Epithelial cell of proximal tubule (primary cell): ENCODE measurements around the gene ALX4. TPM values are rescaled to one million over a fixed set of nuclear protein-coding genes. Genes with fewer than 3 reads are reported as not detected.

Experiments
- DNase-seq: peaks from one replicate; pipeline ENCODE4 v3.0.0-alpha.2; 2011; ENCODE audit warnings: low read depth
- H3K4me3 ChIP-seq: 2 replicates; pipeline ENCODE4 v1.5.1; 2011; ENCODE audit warnings: low read depth, mild to moderate bottlenecking, low read length
- total RNA-seq: library from RNA; depleted of rRNA; stranded (reverse); fragments of >200 nt; gene quantifications from 2 replicates; pipeline ENCODE4 v1.2.3, GENCODE V29; 2015
- TF ChIP-seq, protein P1 (sequence below): conservative IDR thresholded peaks from 2 replicates; pipeline ENCODE4 v1.5.1; 2012; ENCODE audit warnings: low read depth, mild to moderate bottlenecking, low read length

Gene ALX4
- total RNA-seq: not detected in 2 replicates

DNA sequence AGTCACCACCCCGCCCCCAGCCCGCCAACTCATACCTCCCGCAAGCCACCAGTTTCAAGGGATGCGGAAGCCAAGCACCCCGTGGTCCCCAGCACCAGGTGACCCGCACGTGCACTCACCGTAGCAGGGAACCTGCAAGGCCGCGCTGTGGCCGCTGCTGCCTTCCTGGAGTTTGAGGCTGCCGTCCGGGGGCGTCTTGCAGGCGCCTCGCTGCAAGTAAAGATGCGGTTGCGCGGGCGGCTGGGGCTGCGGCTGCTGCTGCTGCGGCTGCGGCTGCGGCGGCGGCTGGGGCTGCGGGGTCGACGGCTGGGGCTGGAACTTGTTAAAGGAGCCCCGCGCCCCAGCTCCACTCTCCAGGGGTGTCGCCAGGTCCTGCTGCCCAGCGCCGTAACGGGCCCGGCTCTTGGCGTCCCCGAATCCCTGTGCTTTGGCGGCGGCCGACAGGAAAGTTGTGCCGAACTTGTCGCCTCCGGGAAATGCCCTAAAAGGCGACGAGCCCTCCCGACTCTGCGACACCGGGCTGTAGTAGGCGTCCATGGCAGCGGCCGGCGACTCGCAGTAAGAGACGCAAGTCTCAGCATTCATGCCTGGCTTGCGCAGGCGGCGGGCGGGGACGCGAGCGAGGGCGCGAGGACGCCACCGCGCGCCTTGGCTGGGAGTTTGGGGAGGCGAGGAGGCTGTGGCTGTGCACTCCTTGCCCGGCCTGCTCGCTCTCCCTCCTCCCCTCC is at the start of gene ALX4:
Gene ALX4 (minus strand): TSS at position 662 of the 728 bp plus-strand sequence. CDS start 77 bp downstream, at position 585.
- DNase-seq: no peak
- TF ChIP-seq, protein P1, sequence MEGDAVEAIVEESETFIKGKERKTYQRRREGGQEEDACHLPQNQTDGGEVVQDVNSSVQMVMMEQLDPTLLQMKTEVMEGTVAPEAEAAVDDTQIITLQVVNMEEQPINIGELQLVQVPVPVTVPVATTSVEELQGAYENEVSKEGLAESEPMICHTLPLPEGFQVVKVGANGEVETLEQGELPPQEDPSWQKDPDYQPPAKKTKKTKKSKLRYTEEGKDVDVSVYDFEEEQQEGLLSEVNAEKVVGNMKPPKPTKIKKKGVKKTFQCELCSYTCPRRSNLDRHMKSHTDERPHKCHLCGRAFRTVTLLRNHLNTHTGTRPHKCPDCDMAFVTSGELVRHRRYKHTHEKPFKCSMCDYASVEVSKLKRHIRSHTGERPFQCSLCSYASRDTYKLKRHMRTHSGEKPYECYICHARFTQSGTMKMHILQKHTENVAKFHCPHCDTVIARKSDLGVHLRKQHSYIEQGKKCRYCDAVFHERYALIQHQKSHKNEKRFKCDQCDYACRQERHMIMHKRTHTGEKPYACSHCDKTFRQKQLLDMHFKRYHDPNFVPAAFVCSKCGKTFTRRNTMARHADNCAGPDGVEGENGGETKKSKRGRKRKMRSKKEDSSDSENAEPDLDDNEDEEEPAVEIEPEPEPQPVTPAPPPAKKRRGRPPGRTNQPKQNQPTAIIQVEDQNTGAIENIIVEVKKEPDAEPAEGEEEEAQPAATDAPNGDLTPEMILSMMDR: no peak
- no peak within 1 kb of the TSS for H3K4me3 ChIP-seq

DNA sequence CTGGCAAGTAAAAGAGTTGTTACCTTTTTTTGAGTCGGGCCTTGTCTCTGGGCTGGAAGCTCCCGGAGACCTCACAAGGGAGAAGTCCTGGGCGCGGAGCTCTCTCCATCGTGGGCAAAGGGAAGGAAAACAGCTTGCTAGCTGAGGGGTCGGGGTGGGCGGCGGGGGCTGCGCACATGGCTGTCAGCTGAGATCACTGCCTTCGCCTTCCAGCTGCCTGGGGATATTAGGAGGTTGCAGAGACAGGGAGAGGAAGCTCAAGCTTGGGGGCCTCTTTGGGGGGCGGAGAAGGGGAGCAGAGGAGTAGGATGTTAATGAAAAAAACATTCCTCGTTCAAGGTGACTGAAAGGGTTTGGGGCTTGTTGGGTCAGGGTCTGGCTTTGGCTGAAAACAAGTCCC is 49.2 kb upstream of the ALX4 start:
- DNase-seq: no peak
- TF ChIP-seq, protein P1: no peak
- H3K4me3 ChIP-seq: no peak overlapping the region

- no peak for DNase-seq
- H3K4me3 ChIP-seq: no peak overlapping the region
- TF ChIP-seq, protein P1: no peak
Measured at GRCh38 chr11:44358713-44359112, 48.8 kb upstream of the ALX4 start.

DNA sequence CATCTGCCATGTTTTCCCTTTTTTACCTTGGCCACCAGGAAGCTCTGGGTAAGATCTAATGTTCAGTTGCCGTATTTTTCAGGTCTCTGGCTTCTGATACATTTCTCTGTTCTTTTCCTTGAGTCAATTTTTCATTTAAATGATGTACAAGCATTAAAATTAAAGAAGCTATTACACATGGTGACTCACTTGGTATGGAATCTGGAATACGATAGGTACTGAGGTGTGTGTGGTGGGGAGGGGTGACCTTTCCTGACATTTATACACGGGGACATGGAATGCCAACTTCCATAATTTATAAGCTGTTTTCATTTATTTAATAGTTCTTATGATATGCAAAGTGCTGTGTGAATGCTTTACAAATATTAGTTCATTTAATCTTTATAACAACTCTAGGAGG is 47.8 kb upstream of the ALX4 start:
- no peak overlapping the region for H3K4me3 ChIP-seq
- DNase-seq: no peak
- TF ChIP-seq, protein P1: no peak

- H3K4me3 ChIP-seq: no peak overlapping the region
- no peak for DNase-seq
- TF ChIP-seq, protein P1: no peak
Measured at GRCh38 chr11:44356351-44356750, 46.4 kb upstream of the ALX4 start.

DNA sequence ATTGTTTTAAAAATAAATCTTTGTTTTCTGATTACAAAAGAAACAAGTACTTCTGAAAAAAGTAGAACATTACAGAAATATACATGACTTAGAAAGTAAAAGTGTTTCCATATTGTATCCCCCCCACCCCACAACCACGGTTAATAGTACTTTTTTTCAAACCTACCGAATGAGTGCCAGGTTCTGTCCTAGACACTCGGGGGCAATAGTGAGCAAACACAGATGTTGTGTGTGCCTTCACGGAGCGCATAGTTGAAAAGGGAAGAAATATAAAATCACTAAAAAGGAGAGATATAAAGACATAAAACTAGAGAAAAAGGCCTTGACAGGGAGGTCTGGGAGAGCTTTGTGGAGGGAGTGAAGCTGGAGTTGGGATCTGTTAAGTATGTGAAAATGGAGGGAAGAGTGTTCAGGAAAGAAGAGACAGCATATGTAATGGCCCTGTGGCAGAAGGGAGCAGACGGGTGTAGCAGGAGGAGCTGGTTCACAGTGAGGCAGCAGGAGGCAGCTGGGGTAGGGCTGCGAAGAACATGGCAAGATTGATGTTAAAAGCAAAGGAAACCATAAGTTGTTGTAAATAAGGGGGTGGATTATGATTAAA is 42.1 kb upstream of the ALX4 start:
- H3K4me3 ChIP-seq: no peak overlapping the region
- DNase-seq: no peak
- TF ChIP-seq, protein P1: peak; percentile 53
